ENCODE measurements around the gene GRAMD1A. TPM values are rescaled to one million over a fixed set of nuclear protein-coding genes. Genes with fewer than 3 reads are reported as not detected.

Gene GRAMD1A
- total RNA-seq, 2 experiments from 2014 or later = 221 to 229 TPM

GRCh38 chr19:35025969-35026368 is 25.8 kb downstream of the GRAMD1A start:
- CTCF ChIA-PET = no interaction called here
- H3K4me1 ChIP-seq (ENCODE audit: insufficient read depth, low read length) = peaks cover 9% of the 10 kb centered on the region
- peaks cover 0 to 1% of the 10 kb centered on the region in 2 experiments for H3K27me3 ChIP-seq (ENCODE audit: control insufficient read depth in 1 of 2, insufficient read depth in 2 of 2, low read length in 2 of 2)
- peaks cover 59% of the 10 kb centered on the region for H3K36me3 ChIP-seq (ENCODE audit: insufficient read depth, low read length)
- no peak overlapping the region for H3K4me3 ChIP-seq (ENCODE audit: low read length)
- DNase-seq = no peak
- ATAC-seq (ENCODE audit: poor library complexity) = no peak
- peaks cover under 1% of the 10 kb centered on the region for H3K27me3 Mint-ChIP-seq
- H3K27ac ChIP-seq (ENCODE audit: low read depth in 1 of 2, low read length in 2 of 2) = no peak overlapping the region
- POLR2A ChIA-PET = interaction anchor here (0.8 to 3.9 kb wide), 2 partner anchors 11 to 52 kb away, joined by 5 to 35 read pairs; no protein-coding TSS in a partner anchor
- peaks cover 4% of the 10 kb centered on the region for H3K4me1 Mint-ChIP-seq (ENCODE audit: low read depth)
- no peaks in the 10 kb centered on the region for H3K9me3 ChIP-seq (ENCODE audit: control insufficient read depth in 1 of 2, insufficient read depth in 1 of 2, low read length in 2 of 2)
- no peaks in the 10 kb centered on the region for H3K9me3 Mint-ChIP-seq
- H3K36me3 Mint-ChIP-seq (ENCODE audit: low read depth) = peaks cover 70% of the 10 kb centered on the region
- no peak for TF ChIP-seq CTCF (IDR thresholded peaks at IDR 0.05)
- intact Hi-C loops (cut with DNase I, micrococcal nuclease) = no loop called here
- no peak overlapping the region for H3K27ac Mint-ChIP-seq
- no peak overlapping the region for H3K4me3 Mint-ChIP-seq

- CTCF ChIA-PET = no interaction called here
- no peak for DNase-seq
- intact Hi-C loops (cut with DNase I, micrococcal nuclease) = no loop called here
- peaks cover 13% of the 10 kb centered on the region for H3K4me1 ChIP-seq (ENCODE audit: insufficient read depth, low read length)
- H3K9me3 ChIP-seq (ENCODE audit: control insufficient read depth in 1 of 2, insufficient read depth in 1 of 2, low read length in 2 of 2) = no peaks in the 10 kb centered on the region
- H3K4me3 ChIP-seq (ENCODE audit: low read length) = no peak overlapping the region
- H3K27ac Mint-ChIP-seq = no peak overlapping the region
- H3K4me1 Mint-ChIP-seq (ENCODE audit: low read depth) = peaks cover 8% of the 10 kb centered on the region
- H3K27ac ChIP-seq (ENCODE audit: low read depth in 1 of 2, low read length in 2 of 2) = no peak overlapping the region
- no peak for TF ChIP-seq CTCF (IDR thresholded peaks at IDR 0.05)
- peaks cover 55% of the 10 kb centered on the region for H3K36me3 ChIP-seq (ENCODE audit: insufficient read depth, low read length)
- H3K27me3 Mint-ChIP-seq = peaks cover 5% of the 10 kb centered on the region
- no peak for ATAC-seq (ENCODE audit: poor library complexity)
- H3K4me3 Mint-ChIP-seq = no peak overlapping the region
- POLR2A ChIA-PET = interaction anchor here (0.8 to 3.9 kb wide), 3 partner anchors 12 to 53 kb away, joined by 3 to 35 read pairs (median 5); no protein-coding TSS in a partner anchor
- peaks cover 66% of the 10 kb centered on the region for H3K36me3 Mint-ChIP-seq (ENCODE audit: low read depth)
- no peaks in the 10 kb centered on the region for H3K9me3 Mint-ChIP-seq
- H3K27me3 ChIP-seq (ENCODE audit: control insufficient read depth in 1 of 2, insufficient read depth in 2 of 2, low read length in 2 of 2) = peaks cover 1 to 6% of the 10 kb centered on the region in 2 experiments
Measured at GRCh38 chr19:35026418-35026817, 26.3 kb downstream of the GRAMD1A start.

GRCh38 chr19:35027009-35027408 is 26.9 kb downstream of the GRAMD1A start:
- TF ChIP-seq CTCF (IDR thresholded peaks at IDR 0.05) = no peak
- DNase-seq (no peak), ATAC-seq (ENCODE audit: poor library complexity) (no peak)
- H3K36me3 Mint-ChIP-seq (ENCODE audit: low read depth) = peaks cover 63% of the 10 kb centered on the region
- H3K4me3 Mint-ChIP-seq = no peak overlapping the region
- intact Hi-C loops (cut with DNase I, micrococcal nuclease) = no loop called here
- H3K27ac ChIP-seq (ENCODE audit: low read depth in 1 of 2, low read length in 2 of 2) = no peak overlapping the region
- peaks cover 49% of the 10 kb centered on the region for H3K36me3 ChIP-seq (ENCODE audit: insufficient read depth, low read length)
- peaks cover 6 to 12% of the 10 kb centered on the region in 2 experiments for H3K27me3 ChIP-seq (ENCODE audit: control insufficient read depth in 1 of 2, insufficient read depth in 2 of 2, low read length in 2 of 2)
- H3K4me3 ChIP-seq (ENCODE audit: low read length) = no peak overlapping the region
- peaks cover 11% of the 10 kb centered on the region for H3K27me3 Mint-ChIP-seq
- peaks cover 11% of the 10 kb centered on the region for H3K4me1 Mint-ChIP-seq (ENCODE audit: low read depth)
- no peaks in the 10 kb centered on the region for H3K9me3 ChIP-seq (ENCODE audit: control insufficient read depth in 1 of 2, insufficient read depth in 1 of 2, low read length in 2 of 2)
- CTCF ChIA-PET = no interaction called here
- no peaks in the 10 kb centered on the region for H3K9me3 Mint-ChIP-seq
- H3K27ac Mint-ChIP-seq = peak overlapping the region; percentile 39
- H3K4me1 ChIP-seq (ENCODE audit: insufficient read depth, low read length) = peaks cover 15% of the 10 kb centered on the region
- POLR2A ChIA-PET = interaction anchor here (1.1 to 3.9 kb wide), 4 partner anchors 9 to 64 kb away, joined by 3 to 35 read pairs (median 4); no protein-coding TSS in a partner anchor

Measured in CD4-positive, alpha-beta T cell (primary cell).